ENCODE measurements around the gene TCN1. TPM values are rescaled to one million over a fixed set of nuclear protein-coding genes. Genes with fewer than 3 reads are reported as not detected.

Gene TCN1
- total RNA-seq, 1 donor from 2014 or later = not detected

- Histone ChIP-seq H3K4me1 (no peaks in the 10 kb centered on the region), H3K36me3 (no peaks in the 10 kb centered on the region), H3K79me2 (ENCODE audit: low read depth) (no peaks in the 10 kb centered on the region), H3K27ac (no peak overlapping the region), H3K9ac (no peak overlapping the region), H4K20me1 (ENCODE audit: low read depth) (no peaks in the 10 kb centered on the region), H3K27me3 (no peaks in the 10 kb centered on the region), H2AFZ (replicated peaks) (no peak overlapping the region), H3F3A (ENCODE audit: low read depth) (no peaks in the 10 kb centered on the region), H3K4me2 (no peak overlapping the region), H3K9me3 (ENCODE audit: low read depth) (no peaks in the 10 kb centered on the region), H3K4me3 (no peak overlapping the region)
- DNase-seq (ENCODE audit: low spot score) = no peak
- H3K27ac Mint-ChIP-seq = no peak overlapping the region
- TF ChIP-seq, protein P1, sequence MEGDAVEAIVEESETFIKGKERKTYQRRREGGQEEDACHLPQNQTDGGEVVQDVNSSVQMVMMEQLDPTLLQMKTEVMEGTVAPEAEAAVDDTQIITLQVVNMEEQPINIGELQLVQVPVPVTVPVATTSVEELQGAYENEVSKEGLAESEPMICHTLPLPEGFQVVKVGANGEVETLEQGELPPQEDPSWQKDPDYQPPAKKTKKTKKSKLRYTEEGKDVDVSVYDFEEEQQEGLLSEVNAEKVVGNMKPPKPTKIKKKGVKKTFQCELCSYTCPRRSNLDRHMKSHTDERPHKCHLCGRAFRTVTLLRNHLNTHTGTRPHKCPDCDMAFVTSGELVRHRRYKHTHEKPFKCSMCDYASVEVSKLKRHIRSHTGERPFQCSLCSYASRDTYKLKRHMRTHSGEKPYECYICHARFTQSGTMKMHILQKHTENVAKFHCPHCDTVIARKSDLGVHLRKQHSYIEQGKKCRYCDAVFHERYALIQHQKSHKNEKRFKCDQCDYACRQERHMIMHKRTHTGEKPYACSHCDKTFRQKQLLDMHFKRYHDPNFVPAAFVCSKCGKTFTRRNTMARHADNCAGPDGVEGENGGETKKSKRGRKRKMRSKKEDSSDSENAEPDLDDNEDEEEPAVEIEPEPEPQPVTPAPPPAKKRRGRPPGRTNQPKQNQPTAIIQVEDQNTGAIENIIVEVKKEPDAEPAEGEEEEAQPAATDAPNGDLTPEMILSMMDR (IDR thresholded peaks at IDR 0.05) = no peak
- no peak for TF ChIP-seq EZH2 (IDR thresholded peaks at IDR 0.05)
- no peak for TF ChIP-seq EZH2phosphoT487 (IDR thresholded peaks at IDR 0.05)
- H3K4me3 Mint-ChIP-seq = no peak overlapping the region
- H3K27me3 Mint-ChIP-seq (ENCODE audit: insufficient read depth, low read depth) = no peaks in the 10 kb centered on the region
- peaks cover 2% of the 10 kb centered on the region for H3K9me3 Mint-ChIP-seq
- H3K4me1 Mint-ChIP-seq = peaks cover 4% of the 10 kb centered on the region
- H3K36me3 Mint-ChIP-seq = no peaks in the 10 kb centered on the region
Observed at GRCh38 chr11:59900366-59901126, 34.3 kb upstream of the TCN1 start.

- peaks cover 2% of the 10 kb centered on the region for H3K9me3 Mint-ChIP-seq
- Histone ChIP-seq H3K9ac (no peak overlapping the region), H3K9me3 (ENCODE audit: low read depth) (no peaks in the 10 kb centered on the region), H3K79me2 (ENCODE audit: low read depth) (no peaks in the 10 kb centered on the region), H3K27me3 (no peaks in the 10 kb centered on the region), H4K20me1 (ENCODE audit: low read depth) (no peaks in the 10 kb centered on the region), H3K4me3 (no peak overlapping the region), H3K27ac (no peak overlapping the region), H3K4me1 (no peaks in the 10 kb centered on the region), H2AFZ (replicated peaks) (peak overlapping the region; percentile 53), H3K36me3 (no peaks in the 10 kb centered on the region), H3F3A (ENCODE audit: low read depth) (no peaks in the 10 kb centered on the region), H3K4me2 (no peak overlapping the region)
- no peak overlapping the region for H3K27ac Mint-ChIP-seq
- no peak overlapping the region for H3K4me3 Mint-ChIP-seq
- H3K27me3 Mint-ChIP-seq (ENCODE audit: insufficient read depth, low read depth) = no peaks in the 10 kb centered on the region
- H3K4me1 Mint-ChIP-seq = peaks cover 4% of the 10 kb centered on the region
- no peaks in the 10 kb centered on the region for H3K36me3 Mint-ChIP-seq
- no peak for DNase-seq (ENCODE audit: low spot score)
- no peak for TF ChIP-seq EZH2phosphoT487 (IDR thresholded peaks at IDR 0.05)
- TF ChIP-seq, protein P1 (IDR thresholded peaks at IDR 0.05) = no peak
- no peak for TF ChIP-seq EZH2 (IDR thresholded peaks at IDR 0.05)
Observed at GRCh38 chr11:59899532-59899931, 33.2 kb upstream of the TCN1 start.

DNA sequence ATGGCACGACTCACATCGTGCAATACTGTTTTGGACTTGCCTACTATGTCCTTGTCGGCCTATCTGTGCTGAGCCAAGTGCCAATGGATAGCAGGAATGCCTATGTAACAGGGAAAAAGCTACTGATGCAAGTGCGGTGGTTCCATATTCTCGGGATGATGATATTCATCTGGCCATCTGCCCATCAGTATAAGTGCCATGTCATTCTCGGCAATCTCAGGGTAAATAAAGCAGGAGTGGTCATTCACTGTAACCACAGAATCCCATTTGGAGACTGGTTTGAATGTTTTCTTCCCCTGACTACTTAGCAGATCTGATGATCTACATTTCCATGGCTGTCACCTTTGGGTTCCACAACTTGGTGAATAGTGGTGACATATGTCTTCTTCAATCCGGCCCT is 32.4 kb upstream of the TCN1 start:
- H3F3A ChIP-seq (ENCODE audit: low read depth) = no peaks in the 10 kb centered on the region
- H2AFZ ChIP-seq (replicated peaks) = no peak overlapping the region
- no peaks in the 10 kb centered on the region for H3K4me1 ChIP-seq
- TF ChIP-seq, protein P1 (IDR thresholded peaks at IDR 0.05) = no peak
- no peak for TF ChIP-seq EZH2phosphoT487 (IDR thresholded peaks at IDR 0.05)
- no peak overlapping the region for H3K4me2 ChIP-seq
- no peak overlapping the region for H3K9ac ChIP-seq
- no peaks in the 10 kb centered on the region for H3K79me2 ChIP-seq (ENCODE audit: low read depth)
- H3K36me3 ChIP-seq = no peaks in the 10 kb centered on the region
- no peak overlapping the region for H3K4me3 Mint-ChIP-seq
- peaks cover 2% of the 10 kb centered on the region for H3K9me3 Mint-ChIP-seq
- no peaks in the 10 kb centered on the region for H3K36me3 Mint-ChIP-seq
- DNase-seq (ENCODE audit: low spot score) = no peak
- H3K27me3 ChIP-seq = no peaks in the 10 kb centered on the region
- no peaks in the 10 kb centered on the region for H4K20me1 ChIP-seq (ENCODE audit: low read depth)
- no peaks in the 10 kb centered on the region for H3K9me3 ChIP-seq (ENCODE audit: low read depth)
- H3K4me1 Mint-ChIP-seq = peaks cover 4% of the 10 kb centered on the region
- no peaks in the 10 kb centered on the region for H3K27me3 Mint-ChIP-seq (ENCODE audit: insufficient read depth, low read depth)
- no peak overlapping the region for H3K27ac ChIP-seq
- H3K4me3 ChIP-seq = no peak overlapping the region
- no peak overlapping the region for H3K27ac Mint-ChIP-seq
